ENCODE measurements around the gene C16orf78.

C16orf78 gene

DNA sequence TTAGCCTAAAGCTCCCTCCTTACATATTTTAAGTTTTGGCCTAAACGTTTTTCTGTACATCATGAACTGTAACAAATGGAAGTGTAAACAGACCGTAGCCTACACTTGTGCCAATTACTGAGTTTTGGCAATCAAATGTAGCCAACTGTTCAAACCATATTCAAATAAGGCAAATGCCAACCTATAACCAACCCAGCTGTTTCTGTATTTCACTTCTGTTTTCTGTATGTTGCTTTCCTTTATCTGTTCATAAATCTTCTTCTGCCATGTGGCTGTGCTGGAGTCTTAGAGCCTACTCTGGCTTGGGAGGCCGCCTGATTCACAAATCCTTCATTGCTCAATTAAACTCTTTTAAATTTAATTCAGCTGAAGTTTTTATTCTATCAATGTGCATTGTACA is 6.9 kb upstream of the C16orf78 start:
- no peak overlapping the region for H3K4me3 ChIP-seq (ENCODE audit: severe bottlenecking)
- DNase-seq (ENCODE audit: low spot score), result no peak
- no peaks in the 10 kb centered on the region for H3K9me3 ChIP-seq (ENCODE audit: severe bottlenecking)
- TF ChIP-seq, protein P1, sequence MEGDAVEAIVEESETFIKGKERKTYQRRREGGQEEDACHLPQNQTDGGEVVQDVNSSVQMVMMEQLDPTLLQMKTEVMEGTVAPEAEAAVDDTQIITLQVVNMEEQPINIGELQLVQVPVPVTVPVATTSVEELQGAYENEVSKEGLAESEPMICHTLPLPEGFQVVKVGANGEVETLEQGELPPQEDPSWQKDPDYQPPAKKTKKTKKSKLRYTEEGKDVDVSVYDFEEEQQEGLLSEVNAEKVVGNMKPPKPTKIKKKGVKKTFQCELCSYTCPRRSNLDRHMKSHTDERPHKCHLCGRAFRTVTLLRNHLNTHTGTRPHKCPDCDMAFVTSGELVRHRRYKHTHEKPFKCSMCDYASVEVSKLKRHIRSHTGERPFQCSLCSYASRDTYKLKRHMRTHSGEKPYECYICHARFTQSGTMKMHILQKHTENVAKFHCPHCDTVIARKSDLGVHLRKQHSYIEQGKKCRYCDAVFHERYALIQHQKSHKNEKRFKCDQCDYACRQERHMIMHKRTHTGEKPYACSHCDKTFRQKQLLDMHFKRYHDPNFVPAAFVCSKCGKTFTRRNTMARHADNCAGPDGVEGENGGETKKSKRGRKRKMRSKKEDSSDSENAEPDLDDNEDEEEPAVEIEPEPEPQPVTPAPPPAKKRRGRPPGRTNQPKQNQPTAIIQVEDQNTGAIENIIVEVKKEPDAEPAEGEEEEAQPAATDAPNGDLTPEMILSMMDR (IDR thresholded peaks at IDR 0.05; ENCODE audit: poor library complexity, severe bottlenecking), result no peak
- ATAC-seq (ENCODE audit: low read depth), result no peak
- peaks cover 6% of the 10 kb centered on the region for H3K27me3 ChIP-seq (ENCODE audit: insufficient read depth, poor library complexity, severe bottlenecking)
- no peaks in the 10 kb centered on the region for H3K4me1 ChIP-seq (ENCODE audit: insufficient read depth, poor library complexity, severe bottlenecking)
- no peaks in the 10 kb centered on the region for H3K36me3 ChIP-seq (ENCODE audit: low read depth)
- H3K27ac ChIP-seq (ENCODE audit: poor library complexity, severe bottlenecking), result no peak overlapping the region

DNA sequence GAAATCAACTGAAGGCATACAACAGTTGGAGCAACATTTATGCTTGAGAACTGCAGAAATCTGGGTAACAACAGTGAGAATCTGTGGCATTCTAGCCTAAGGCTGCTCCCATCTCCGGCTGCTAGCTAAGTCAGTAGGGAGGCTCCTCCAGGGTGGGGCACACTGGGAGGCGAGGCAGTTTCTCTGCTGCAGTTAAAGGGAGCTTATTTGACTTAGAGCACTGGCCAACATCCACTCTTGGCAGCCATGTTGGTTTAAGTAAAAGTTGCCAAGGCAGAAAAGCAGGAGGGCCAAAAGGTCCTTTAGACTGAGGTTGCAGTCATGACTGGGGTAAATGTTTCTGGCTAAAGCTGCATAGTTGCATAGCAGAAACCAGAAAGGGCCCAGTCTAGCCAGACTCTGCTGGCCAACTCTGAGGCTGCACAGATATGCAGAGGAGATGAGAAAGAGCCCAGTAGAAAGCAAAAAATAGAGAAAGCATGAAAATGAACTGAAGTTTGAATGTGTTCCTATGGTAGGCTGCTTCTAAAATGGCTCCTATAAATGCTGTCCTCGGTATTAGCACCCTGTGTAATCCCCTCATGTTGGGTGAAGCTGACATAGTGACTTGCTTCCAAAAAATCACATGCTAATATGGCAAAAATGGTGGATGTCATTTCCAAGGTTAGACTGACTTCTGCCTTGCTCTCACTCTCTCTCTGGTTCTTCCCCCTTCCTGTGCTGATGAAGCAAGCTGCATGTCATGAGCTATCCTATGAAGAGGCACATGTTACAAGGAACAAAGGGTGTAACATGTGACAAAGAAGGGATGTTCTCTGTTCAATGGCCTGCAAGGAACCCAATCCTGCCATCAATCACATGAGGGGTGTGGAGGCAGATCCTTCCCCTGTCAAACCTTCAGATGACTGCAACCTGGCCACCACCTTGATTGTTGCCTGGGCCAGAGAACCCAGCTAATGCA is 3.7 kb upstream of the C16orf78 start:
- Histone ChIP-seq H3K4me3 (ENCODE audit: severe bottlenecking) (no peak overlapping the region), H3K36me3 (ENCODE audit: low read depth) (no peaks in the 10 kb centered on the region), H3K9me3 (ENCODE audit: severe bottlenecking) (no peaks in the 10 kb centered on the region), H3K27me3 (ENCODE audit: insufficient read depth, poor library complexity, severe bottlenecking) (peaks cover 6% of the 10 kb centered on the region), H3K27ac (ENCODE audit: poor library complexity, severe bottlenecking) (no peak overlapping the region), H3K4me1 (ENCODE audit: insufficient read depth, poor library complexity, severe bottlenecking) (no peaks in the 10 kb centered on the region)
- TF ChIP-seq, protein P1 (IDR thresholded peaks at IDR 0.05; ENCODE audit: poor library complexity, severe bottlenecking), result no peak
- no peak for ATAC-seq (ENCODE audit: low read depth)
- no peak for DNase-seq (ENCODE audit: low spot score)

DNA sequence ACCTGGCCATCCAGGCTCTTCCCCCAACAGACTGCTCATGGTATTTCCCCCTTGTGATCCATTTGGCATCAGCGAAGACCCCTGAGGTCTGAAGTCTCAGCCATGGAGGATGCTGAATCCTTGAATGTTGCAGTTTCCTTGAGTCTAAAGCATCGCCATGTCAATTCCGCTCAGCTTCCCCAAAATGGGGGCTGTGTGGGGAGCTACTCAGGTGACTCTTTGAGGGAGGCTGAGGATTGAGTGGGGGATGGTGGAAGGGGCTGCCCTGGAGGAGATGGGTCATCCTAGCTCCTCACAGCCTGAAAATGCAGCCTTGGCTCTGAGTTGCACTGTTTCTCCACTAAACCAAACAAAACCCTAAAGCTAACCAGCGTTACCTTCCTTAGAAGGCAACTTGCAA is 2.6 kb downstream of the C16orf78 start:
- TF ChIP-seq, protein P1 (IDR thresholded peaks at IDR 0.05; ENCODE audit: poor library complexity, severe bottlenecking), result no peak
- no peaks in the 10 kb centered on the region for H3K27me3 ChIP-seq (ENCODE audit: insufficient read depth, poor library complexity, severe bottlenecking)
- DNase-seq (ENCODE audit: low spot score), result no peak
- no peaks in the 10 kb centered on the region for H3K4me1 ChIP-seq (ENCODE audit: insufficient read depth, poor library complexity, severe bottlenecking)
- no peak overlapping the region for H3K27ac ChIP-seq (ENCODE audit: poor library complexity, severe bottlenecking)
- H3K36me3 ChIP-seq (ENCODE audit: low read depth), result no peaks in the 10 kb centered on the region
- H3K4me3 ChIP-seq (ENCODE audit: severe bottlenecking), result no peak overlapping the region
- ATAC-seq (ENCODE audit: low read depth), result no peak
- no peaks in the 10 kb centered on the region for H3K9me3 ChIP-seq (ENCODE audit: severe bottlenecking)

DNA sequence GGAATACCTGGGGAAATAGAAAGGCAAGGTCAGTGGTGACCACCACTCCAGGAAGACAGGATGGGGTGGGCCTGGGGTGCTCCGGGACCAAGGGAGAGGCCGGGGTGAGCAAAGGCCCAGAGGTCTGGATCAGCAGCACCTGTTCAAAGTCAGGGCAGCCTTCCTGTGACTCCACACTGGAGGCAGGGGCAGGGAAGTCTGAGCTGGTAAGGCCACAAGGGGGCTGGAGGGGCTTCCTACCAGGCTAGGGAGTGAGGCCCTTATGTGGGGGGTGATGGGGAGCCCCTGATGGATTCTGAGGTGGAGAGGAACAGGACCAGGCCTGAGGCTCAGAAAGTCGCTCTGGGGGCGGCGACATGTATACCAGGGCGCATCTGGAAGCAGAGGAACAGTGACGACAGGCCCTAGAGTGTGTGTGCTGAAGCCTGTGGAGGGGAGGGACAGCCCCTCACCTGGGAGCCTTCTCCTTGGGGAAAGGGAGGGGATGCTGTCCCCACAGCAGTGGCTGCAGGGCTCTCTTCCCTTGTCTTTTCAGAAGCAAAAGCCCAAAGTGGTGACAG is 3.7 kb downstream of the C16orf78 start:
- no peaks in the 10 kb centered on the region for H3K4me1 ChIP-seq (ENCODE audit: insufficient read depth, poor library complexity, severe bottlenecking)
- no peak for DNase-seq (ENCODE audit: low spot score)
- H3K27me3 ChIP-seq (ENCODE audit: insufficient read depth, poor library complexity, severe bottlenecking), result no peaks in the 10 kb centered on the region
- TF ChIP-seq, protein P1 (IDR thresholded peaks at IDR 0.05; ENCODE audit: poor library complexity, severe bottlenecking), result no peak
- ATAC-seq (ENCODE audit: low read depth), result no peak
- no peaks in the 10 kb centered on the region for H3K9me3 ChIP-seq (ENCODE audit: severe bottlenecking)
- H3K27ac ChIP-seq (ENCODE audit: poor library complexity, severe bottlenecking), result no peak overlapping the region
- H3K36me3 ChIP-seq (ENCODE audit: low read depth), result no peaks in the 10 kb centered on the region
- no peak overlapping the region for H3K4me3 ChIP-seq (ENCODE audit: severe bottlenecking)

DNA sequence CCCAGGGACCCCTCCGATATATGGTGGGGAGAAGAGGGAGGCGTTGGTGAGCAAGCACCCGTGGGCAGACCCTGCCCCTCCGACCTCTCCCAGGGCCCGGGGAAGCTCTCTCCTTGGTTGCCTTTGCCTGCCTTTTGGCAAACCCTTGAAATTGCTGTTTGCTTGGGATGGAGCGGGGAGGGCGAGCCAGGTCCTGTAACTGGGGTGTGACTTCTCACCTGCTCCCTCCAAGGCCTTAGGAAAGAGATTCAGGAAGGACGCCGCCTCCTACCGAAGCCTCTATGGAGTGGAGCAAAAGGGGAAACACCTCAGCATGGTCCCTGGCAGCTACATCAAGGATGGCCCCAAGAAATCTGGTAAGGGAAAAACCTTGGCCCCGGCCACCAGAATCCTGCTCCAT is 4.6 kb downstream of the C16orf78 start:
- ATAC-seq (ENCODE audit: low read depth) (no peak), DNase-seq (ENCODE audit: low spot score) (no peak)
- H3K4me1 ChIP-seq (ENCODE audit: insufficient read depth, poor library complexity, severe bottlenecking), result no peaks in the 10 kb centered on the region
- no peak overlapping the region for H3K27ac ChIP-seq (ENCODE audit: poor library complexity, severe bottlenecking)
- H3K27me3 ChIP-seq (ENCODE audit: insufficient read depth, poor library complexity, severe bottlenecking), result no peaks in the 10 kb centered on the region
- no peaks in the 10 kb centered on the region for H3K36me3 ChIP-seq (ENCODE audit: low read depth)
- no peaks in the 10 kb centered on the region for H3K9me3 ChIP-seq (ENCODE audit: severe bottlenecking)
- TF ChIP-seq, protein P1 (IDR thresholded peaks at IDR 0.05; ENCODE audit: poor library complexity, severe bottlenecking), result no peak
- H3K4me3 ChIP-seq (ENCODE audit: severe bottlenecking), result no peak overlapping the region
